Measurements from ENCODE around the gene CEP152.

Gene CEP152

DNA sequence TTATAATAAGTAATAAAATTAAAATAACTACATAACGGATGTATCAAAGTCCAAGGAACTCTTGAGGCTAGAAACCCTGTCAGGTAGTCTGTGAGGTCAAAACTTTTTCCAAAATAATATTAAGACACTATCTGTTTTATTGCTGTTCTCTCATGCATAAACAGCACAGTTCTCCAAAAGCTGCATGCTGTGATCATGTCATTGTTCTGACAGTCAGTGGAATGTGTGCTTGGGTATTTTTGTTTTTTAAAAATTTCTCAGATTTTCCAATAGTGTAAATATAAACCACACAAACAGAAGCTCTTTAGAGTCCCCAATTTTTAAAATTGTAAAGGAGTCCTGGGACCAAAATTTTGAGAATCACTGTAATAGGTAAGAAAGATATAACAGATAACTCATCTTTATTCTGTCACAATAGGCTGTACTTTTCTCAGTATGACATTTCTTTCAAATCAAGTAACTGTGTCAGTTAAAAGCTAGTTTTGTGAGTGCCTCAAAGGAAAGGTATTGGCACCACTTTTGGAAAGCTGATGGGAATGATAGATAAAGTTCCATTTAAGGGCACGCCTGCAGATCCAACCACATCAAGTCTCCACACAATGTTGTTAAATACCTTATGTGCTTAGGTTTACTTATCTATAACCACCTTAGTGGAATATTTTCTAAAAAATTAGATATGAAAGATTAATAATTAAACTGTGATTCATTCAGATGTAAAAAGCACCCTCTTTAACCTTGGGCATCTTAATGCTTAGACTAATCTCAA lies 49.3 kb downstream of the CEP152 start:
- no peak for DNase-seq

DNA sequence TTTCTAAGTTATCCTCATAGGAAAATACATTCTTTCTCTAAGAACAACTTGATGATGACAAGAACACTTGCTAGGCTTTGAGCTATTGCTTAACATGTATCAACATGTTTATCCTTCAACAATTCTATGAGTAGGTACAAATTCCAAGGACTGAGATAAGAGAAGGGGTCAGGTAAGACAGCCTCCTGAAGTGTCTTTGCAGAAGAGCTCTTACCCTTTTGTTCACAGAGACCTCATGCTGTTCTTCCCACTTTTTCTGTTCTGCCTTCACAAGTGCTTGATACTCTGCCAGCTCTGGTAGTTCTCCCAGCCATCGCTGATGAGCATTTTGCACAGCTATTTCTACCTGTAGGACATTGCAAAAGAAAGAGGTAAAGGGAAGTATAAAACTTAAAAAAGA lies 50.9 kb downstream of the CEP152 start:
- no peak for DNase-seq

DNA sequence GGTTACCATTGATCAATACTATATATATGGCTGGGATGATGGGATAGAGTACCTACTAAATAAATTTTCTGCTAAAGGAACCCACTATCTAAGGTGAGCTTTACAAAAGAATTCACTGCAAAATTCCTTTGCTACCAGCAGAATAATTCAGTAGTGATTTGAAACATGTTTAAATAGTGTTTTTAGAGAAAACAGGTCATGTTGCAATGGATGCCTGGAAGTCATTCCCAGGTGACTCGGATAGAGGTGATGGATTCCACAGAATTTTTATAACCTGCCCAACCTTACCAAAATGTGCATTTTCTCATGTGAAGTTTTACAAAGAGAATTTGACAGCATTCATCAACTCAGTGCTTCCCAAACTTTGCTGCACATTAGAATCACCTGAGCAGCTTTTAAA lies 53.2 kb downstream of the CEP152 start:
- DNase-seq, result no peak

DNA sequence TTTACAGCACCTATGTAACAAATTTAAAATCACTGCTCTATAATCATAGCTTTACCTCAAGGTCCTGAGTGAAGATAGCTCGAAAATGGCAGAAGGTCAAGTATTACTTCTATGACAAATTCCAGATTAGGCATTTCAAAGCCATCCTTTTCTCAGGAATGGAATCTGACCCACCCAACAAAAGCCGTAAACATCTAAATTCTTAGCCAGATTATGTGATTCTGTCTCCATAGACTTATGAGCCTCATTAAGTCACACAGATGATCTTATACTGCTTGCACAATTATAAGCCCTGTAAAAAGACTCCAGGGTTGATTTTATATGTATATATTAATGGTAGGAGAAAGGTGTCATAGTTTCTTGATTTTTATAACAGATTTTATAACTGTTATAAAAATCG lies 56.9 kb downstream of the CEP152 start:
- no peak for DNase-seq

DNA sequence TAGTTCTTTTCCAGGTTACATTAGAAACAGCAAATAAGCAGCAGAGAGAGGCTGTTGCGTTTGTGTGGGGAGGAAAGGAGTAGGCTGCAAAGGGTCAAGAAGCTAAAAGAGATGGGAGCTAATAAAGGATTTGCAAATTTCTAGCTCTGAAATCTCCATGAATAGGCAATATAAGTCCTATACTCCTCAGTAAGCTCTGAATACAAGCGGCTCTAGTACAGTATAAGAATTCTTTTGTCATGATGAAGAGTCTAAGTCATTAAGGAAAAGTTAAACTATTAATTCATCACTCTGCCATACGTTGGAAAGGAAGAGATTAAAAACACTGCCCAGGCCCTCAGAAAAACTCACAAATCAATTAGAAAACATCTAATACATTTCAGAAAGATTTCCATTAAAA lies 59.3 kb downstream of the CEP152 start:
- DNase-seq, result no peak

DNA sequence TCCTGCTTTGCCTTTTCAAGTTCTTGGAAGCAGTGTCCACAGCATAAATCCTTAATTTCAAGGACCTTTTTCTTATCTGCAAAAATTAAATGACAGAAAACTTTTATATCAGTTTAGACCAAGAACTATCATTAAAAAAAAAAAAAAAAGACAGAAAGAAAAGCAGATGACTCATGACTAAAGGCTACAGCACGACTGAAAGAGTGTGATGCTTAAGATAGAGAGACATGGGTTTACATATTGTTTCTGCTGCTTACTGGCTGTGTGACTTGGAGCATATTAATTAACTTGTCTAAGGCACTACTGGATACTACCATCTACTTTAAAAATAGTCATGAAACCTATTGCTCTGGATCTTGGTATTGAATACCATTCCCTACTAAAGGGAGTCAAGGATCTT lies 62.3 kb downstream of the CEP152 start:
- no peak for DNase-seq

DNA sequence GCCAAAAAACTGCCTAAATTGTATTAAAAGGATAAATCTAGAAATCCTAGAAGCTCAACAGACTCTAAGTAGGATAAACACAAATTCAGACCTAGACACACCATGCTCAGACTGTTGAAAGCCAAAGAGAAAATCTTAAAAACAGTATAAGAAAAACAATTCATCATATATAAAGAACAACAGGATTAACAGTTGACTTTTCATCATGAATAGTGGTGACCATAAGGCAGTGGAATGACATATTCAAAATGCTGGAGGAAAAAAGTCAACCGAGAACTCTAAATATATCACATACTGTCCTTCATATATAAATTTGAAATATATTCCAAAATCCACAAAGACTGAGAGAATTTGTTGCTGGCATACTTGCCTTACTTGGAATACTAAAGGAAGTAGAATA lies 77.3 kb downstream of the CEP152 start:
- no peak for DNase-seq

DNA sequence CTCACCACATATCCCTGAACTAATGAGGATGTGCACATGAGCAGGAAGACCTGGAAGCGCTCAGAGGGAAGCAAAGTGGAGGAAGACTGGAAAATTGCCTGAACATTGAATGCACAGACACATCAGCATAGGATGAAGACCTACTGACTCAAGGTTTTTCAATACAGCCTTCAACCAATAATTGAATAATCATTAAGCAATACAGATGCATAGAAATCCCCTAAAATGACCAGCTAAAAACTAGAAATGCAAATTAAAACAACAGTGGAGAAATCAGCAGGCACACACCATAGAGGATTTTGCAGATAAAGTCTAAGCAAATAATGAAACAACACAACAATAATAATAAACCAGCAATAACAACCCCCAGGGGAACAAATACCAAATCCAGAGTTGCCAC lies 80.4 kb downstream of the CEP152 start:
- no peak for DNase-seq

DNA sequence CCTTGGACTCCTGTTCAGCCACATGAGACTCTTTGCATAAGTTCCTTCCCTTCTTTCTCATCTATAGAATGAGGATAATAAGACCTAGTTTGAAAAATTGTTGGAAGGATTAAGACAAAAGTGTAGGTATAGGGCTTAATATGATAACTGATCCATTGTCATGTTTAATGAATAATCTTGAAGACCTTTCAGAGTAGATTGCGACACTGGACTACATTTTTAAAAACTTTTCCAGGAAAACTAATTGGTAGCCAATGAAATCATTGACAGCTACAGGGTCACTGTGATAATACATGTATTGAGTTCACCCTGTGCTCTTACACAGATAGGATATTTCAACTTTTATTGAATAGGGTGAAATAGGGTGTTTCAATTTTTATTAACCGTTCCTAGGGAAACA lies 86.9 kb downstream of the CEP152 start:
- DNase-seq, result no peak

DNA sequence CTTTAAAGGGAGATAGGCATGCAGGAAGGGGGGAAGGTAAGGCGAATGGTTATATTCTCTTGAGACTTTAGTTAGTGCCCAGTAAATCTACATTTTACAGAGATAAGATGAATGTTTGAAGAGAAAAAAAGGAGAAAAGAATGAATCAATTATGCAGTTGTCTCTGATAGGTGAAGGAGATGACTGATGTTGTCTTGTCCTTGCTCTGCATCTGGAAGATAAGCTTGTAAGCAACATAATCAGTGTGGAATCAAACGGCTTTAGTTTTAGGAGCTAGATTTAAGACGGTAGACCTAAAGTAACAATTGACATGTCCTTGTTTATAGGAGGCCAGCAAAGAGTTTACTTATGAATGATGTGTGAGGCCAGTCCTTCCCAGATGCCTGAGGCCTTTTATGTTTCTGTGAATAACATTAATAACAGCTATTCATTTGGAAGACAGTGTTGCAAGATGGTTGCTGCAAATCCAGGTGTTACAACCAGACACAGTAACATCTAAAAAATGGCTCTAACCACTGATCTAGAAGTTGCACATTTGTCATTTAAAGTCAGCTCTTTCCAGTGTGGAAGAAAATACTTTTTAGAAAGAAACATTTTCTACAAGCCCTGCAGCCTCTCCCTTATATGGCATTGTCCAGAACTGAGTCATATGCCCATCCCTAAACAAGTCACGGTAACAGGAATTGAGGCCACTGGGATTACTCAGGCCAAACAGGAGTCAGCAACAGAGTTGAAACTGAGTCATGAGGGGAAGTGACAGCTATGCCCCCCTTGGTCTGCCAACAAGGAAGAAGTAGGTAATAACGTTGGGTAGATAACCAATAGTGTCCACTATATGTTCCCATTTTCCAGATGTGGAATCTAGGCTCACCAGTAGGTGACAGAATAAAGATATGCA lies 87.9 kb downstream of the CEP152 start:
- no peak for DNase-seq

DNA sequence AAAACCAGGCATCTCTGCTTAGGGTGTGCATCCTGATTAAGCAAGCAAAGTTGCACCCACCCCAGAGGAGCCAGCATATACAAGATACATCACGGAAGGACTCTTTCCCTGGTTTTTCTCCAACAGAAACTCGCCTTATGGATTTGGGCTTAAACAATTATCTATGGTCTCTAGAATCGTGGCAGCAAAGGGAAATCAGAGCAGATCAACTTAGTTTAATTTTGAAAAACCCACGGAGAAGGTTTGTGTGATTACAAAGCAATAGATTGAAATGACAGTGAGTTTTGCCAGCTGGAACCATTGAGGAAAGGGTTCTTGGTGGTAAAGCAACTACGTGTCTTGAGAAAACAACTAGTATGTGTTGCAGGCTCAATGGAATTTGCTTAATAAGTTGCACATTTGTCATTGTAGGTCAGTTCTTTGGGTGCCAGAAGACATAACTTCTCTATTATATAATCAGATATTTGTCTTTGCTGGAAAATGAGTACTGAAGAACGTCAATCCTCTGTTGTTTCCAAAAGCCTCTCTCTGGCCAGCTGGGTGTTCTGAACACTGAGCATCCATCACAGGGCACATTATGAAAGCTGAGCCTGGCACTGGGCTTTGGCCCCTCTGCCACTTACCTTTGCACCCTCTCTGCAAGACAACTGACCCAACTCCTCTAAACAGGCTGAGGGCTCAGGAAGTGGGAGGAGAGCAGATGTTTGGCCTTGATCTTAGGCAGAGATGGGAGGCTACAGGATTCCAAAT lies 89.6 kb downstream of the CEP152 start:
- no peak for DNase-seq

DNA sequence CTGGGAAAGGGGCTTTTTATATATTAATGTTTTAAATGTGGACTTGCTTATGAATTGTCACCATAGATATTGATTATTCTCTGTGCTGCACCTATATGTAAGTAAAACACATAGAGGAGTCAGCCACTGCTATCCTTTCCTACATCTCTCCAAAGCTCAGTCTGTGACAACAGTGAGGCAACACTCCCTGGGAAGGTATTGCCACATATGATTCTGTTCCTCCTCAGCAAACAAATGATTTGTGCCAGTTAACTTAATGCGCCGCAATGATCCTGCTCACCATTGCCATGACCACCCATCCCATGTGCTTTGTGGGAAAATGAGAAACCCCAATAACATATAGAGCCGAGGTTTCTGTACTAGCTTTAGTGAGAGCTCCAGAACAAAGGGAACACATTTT lies 90.2 kb downstream of the CEP152 start:
- no peak for DNase-seq

DNA sequence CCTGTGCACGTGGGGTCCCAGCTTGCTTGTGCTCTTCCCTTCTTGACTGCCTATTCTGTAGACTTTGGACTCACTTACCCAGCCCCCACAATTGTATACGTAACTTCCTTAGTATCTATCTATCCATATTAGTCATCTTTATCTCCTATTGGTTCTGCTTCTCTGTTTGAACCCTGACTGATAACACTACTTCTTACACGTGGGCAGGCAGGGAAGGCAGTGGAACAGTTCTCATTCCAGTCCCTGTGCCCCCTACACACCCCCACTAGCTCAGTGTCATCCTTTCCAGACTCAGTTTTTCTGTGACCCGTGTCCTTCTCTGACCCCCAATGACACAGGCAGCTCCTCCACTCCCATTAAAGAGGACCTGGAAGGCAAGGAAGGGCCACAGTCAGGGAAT lies 91.2 kb downstream of the CEP152 start:
- no peak for DNase-seq

DNA sequence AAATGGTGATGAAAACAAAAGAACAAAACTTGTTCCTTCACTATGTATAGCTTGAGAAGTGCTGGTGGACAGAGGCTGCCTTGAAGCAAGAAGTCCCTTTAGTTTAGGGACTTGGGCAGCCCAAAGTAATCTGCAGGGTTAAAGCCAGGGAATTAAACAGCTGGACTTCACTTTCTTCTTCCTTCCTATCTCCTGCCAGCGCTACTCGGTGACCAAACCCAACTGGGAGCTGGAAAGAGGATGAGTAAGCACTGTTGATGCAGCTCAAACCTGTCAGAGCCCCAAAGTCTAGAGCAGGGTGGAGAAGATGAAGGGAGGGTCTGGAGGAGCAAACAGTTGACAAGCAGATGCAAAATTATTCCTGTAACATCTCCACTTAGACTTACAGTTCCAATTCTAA lies 92.2 kb downstream of the CEP152 start:
- DNase-seq, result no peak

DNA sequence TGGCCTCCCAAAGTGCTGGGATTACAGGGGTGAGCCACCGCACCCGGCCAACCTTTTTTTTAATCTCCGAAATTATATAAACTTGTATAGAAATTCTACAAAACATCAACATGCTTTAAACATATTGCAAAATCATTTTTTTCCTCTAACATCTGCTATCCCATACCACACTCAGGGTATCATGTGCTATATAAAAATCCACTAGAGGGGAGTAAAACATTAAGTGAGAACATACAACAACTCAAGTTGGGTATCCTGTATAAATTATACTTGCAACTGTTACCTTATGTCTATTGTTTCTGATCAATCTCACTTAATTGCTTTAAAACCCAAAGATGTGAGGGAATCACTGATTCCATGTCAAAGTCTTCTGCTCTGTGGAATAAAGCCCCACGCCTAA lies 93.4 kb downstream of the CEP152 start:
- DNase-seq, result no peak

DNA sequence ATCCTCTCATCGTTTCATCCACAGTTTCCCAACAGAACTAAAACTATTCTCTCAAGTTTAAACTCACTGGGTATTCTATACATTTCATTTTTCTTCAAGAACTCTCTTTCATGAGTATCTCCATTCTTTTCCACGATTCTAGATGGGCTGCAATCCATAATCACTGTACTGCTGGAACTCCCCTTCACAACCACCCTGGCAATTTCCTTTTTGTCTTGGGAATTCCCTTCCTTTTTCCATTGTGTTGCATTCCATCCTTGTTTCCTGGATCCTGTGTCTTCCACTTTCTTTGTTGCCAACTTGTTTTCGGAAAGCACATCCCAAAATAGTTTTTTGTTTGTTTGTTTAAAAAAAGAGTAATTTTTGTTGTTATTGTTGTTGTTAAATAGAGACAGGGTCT lies 98.3 kb downstream of the CEP152 start:
- DNase-seq, result no peak

DNA sequence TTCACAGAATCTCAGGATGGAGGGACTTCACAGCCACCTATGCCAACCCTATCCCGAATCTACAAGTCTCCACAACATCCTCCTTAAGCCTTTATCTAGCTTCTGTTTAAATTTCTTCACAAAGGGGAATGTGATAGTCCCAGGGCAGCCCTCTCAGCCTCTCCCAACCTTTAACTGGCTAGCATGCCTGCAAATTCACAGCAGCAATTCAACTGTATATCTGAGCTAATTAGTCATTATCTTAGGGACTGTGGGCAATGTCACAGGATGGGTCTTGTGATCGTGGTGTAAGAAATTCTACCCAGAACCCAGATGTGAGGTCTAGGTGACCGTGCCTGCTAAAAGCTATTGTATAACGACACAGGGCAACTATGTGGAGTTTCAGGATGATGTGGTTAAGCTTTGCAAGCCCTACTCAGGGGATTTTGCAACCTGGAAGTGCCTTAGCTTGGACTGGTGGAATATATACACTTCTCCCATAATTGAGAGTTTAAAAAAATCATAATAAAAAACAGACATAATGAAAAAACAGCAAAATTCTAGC lies 99.8 kb downstream of the CEP152 start:
- DNase-seq, result no peak

DNA sequence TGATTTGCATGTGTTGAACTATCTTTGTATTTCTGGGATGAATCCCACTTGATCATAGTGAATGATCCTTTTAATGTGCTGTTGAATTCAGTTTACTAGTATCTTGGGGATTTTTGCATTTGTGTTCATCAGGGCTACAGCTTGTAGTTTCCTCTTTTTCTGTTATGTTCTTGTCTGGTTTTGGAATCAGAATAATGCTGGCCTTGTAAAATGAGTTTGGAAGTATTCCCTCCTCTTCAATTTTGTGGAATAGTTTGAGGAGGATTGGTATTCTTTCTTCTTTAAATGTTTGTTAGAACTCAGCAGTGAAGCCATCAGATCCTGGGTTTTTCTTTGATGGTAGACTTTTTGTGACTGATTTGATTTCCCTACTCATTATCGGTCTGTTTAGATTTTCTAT lies 102.2 kb downstream of the CEP152 start:
- DNase-seq, result no peak

DNA sequence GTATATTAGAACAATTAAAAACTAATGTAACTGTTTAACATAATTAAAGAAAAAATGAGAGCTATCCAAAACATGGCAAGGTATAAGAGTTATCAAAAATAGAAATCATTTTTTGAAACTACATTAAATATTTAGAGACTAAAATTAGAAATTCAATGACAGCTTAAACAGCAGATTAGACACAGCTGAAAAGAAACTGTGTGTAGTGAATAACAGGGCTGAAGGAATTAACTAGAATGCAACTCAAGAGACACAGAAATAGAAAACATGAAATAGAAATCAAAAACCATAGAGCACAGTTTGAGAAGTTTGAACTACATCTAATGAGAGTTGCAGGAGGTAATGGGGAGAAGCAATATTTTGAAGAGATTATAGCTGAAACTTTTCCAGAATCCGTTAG lies 105.5 kb downstream of the CEP152 start:
- DNase-seq, result no peak

DNA sequence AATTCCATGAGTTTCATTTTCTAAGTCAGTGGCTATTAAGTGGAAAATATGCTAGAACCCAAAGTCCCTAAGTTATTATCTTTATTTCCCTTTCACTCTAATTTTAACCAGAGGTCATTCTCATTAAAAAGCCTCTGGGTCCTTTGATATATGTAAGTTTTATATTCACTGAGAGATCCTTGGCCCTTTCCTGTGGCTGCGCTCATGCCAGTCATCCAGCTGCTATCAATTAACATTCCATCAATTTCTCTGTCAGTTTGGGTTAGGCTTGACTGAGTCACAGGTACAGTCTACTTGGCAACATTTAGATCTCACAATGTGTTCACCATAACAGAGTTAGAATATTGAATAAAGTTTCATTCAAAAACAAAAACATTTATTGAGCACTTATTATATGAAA lies 107.3 kb downstream of the CEP152 start:
- no peak for DNase-seq

DNA sequence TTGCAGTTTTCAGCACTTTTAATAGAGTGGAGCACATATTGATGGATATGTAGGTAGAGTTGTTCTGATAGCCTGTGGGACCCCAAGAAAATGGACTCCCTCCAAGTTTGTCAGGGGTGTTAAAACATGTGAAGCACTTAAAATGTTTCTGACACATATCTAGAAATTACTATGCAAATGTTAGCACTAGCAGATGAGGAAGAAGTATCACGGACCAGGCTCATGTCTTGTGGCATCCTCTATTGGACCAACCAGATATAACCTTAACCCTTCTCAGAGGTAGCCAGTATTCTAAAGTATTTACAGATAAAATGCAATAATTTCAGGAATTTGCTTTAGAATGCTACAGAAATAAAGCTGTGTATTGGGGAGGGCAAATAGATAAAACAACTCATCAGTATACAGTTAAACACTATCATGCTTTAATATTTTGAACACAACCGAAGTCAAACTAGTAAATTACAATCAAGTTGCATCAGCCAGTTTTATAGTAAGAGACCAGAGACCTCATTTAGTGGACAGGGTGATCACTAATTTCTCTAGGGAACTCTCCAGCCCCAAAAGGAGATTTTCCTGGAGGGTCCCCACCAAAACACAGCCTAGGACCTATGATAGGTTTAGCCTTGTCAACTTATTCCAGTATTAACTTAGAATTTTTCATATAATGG lies 108.2 kb downstream of the CEP152 start:
- no peak for DNase-seq

DNA sequence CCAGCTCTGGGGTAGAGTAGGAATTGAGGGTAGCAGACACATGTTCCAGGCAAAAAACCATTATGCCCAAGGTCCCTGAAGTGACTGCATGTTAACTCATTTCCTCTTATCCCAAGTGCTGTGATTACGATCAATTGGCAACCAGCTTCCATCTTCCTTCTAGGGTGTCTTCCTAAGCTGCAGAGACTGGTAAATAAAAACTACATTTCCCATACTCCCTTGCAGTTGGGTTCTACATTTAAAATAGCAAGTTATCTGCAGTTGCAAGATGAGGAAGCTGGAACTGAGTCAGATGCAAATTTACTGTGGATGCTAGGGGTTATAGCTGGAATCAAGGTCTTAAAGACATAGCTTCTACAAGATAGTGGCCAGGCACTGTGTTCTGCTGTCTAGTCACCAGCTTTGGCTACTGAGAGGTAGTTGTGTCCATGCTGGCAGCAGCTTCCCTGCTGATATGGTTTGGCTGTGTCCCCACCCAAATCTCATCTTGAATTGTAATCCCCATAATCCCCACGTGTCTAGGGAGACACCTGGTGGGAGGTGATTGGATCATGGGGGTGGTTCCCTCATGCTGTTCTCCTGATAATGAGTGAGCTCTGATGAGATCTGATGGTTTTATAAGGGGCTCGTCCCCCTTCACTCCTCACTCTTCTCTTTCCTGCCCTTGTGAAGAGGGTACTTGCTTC lies 114.1 kb downstream of the CEP152 start:
- no peak for DNase-seq
